ENCODE data around the gene PDS5B.
A peak's percentile ranks its signal among the peaks of the same experiment; 100 is the strongest.

PDS5B gene

DNA sequence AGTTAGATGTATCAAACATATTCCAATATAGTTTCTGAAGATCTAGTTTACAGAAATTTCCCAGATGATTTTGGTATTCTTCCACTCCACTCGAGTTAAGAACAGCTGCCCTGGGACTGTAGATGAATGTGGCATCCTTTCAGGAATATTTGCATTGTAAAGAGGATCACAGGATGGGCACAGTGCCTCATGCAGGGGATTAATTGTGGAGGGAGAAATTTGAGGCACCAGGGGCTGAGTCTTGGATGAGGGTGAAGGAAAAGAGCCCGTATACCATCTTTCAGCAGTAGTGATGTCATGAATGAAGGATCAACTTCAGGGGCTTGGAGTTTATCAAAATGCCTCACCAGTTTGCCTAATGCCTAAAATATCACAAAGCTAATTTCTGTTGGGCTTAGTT, 4.0 kb upstream of the PDS5B start (continued):
- TF ChIP-seq PRDM4 (tag by site-specific recombination; IDR thresholded peaks at IDR 0.05) (no peak), ZNF626 (tag by site-specific recombination; IDR thresholded peaks at IDR 0.05) (no peak), ZNF138 (tag by site-specific recombination; IDR thresholded peaks at IDR 0.05; ENCODE audit: borderline replicate concordance) (no peak)

GRCh38 chr13:32582991-32583390, 3.3 kb upstream of the PDS5B start:
- no peaks in the 10 kb centered on the region for H3K36me3 ChIP-seq (ENCODE audit: control insufficient read depth in 2 of 2, insufficient read depth in 1 of 2, low read length in 2 of 2)
- no peaks in the 10 kb centered on the region for H3K4me1 ChIP-seq (ENCODE audit: control insufficient read depth, insufficient read depth, low read length)
- no peak overlapping the region for H3K27ac ChIP-seq (ENCODE audit: extremely low read depth, low read depth, low read length)
- no peak overlapping the region for H3K4me3 ChIP-seq (ENCODE audit: low read depth, low read length)
- TF ChIP-seq, protein P1, sequence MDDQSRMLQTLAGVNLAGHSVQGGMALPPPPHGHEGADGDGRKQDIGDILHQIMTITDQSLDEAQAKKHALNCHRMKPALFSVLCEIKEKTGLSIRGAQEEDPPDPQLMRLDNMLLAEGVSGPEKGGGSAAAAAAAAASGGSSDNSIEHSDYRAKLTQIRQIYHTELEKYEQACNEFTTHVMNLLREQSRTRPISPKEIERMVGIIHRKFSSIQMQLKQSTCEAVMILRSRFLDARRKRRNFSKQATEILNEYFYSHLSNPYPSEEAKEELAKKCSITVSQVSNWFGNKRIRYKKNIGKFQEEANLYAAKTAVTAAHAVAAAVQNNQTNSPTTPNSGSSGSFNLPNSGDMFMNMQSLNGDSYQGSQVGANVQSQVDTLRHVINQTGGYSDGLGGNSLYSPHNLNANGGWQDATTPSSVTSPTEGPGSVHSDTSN (CRISPR knock-in tag; IDR thresholded peaks at IDR 0.05) = no peak
- TF ChIP-seq ZNF785 (tag by site-specific recombination; IDR thresholded peaks at IDR 0.05) (no peak), ZBTB1 (tag by site-specific recombination; IDR thresholded peaks at IDR 0.05) (no peak), ZNF561 (tag by site-specific recombination; IDR thresholded peaks at IDR 0.05; ENCODE audit: borderline replicate concordance) (no peak), ZNF19 (tag by site-specific recombination; IDR thresholded peaks at IDR 0.05; ENCODE audit: low read depth) (no peak), ZNF350 (tag by site-specific recombination; IDR thresholded peaks at IDR 0.05) (no peak), ZSCAN30 (tag by site-specific recombination; IDR thresholded peaks at IDR 0.05) (no peak)
- TF ChIP-seq, protein P2, sequence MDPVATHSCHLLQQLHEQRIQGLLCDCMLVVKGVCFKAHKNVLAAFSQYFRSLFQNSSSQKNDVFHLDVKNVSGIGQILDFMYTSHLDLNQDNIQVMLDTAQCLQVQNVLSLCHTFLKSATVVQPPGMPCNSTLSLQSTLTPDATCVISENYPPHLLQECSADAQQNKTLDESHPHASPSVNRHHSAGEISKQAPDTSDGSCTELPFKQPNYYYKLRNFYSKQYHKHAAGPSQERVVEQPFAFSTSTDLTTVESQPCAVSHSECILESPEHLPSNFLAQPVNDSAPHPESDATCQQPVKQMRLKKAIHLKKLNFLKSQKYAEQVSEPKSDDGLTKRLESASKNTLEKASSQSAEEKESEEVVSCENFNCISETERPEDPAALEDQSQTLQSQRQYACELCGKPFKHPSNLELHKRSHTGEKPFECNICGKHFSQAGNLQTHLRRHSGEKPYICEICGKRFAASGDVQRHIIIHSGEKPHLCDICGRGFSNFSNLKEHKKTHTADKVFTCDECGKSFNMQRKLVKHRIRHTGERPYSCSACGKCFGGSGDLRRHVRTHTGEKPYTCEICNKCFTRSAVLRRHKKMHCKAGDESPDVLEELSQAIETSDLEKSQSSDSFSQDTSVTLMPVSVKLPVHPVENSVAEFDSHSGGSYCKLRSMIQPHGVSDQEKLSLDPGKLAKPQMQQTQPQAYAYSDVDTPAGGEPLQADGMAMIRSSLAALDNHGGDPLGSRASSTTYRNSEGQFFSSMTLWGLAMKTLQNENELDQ (tag by site-specific recombination; IDR thresholded peaks at IDR 0.05; ENCODE audit: low read depth) = no peak
- CTCF ChIA-PET = interaction anchor here (1.4 kb wide), 1 partner anchor 673 kb away, joined by 3 read pairs; no protein-coding TSS in a partner anchor
- no peaks in the 10 kb centered on the region for H3K9me3 ChIP-seq (ENCODE audit: control insufficient read depth, insufficient read depth, low read depth, low read length)
- POLR2A ChIA-PET = no interaction called here

GRCh38 chr13:32585550-32586079, 637 bp upstream of the PDS5B start:
- Histone ChIP-seq H3K27ac (ENCODE audit: extremely low read depth, low read depth, low read length) (no peak overlapping the region), H3K9me3 (ENCODE audit: control insufficient read depth, insufficient read depth, low read depth, low read length) (no peaks in the 10 kb centered on the region), H3K4me3 (ENCODE audit: low read depth, low read length) (peak overlapping the region; percentile 39), H3K4me1 (ENCODE audit: control insufficient read depth, insufficient read depth, low read length) (peaks cover 7% of the 10 kb centered on the region; the same call in 1 of the 2 replicates), H3K36me3 (ENCODE audit: control insufficient read depth in 2 of 2, insufficient read depth in 1 of 2, low read length in 2 of 2) (no peaks in the 10 kb centered on the region)
- CTCF ChIA-PET = interaction anchor here (0.5 to 1.6 kb wide), 16 partner anchors 11 to 676 kb away, joined by 3 to 9 read pairs (median 4); no protein-coding TSS in a partner anchor
- TF ChIP-seq ZBTB7A (tag by site-specific recombination; IDR thresholded peaks at IDR 0.05; ENCODE audit: low read depth) (no peak), ZNF530 (tag by site-specific recombination; IDR thresholded peaks at IDR 0.05; ENCODE audit: low read depth) (no peak), PRDM6 (tag by site-specific recombination; IDR thresholded peaks at IDR 0.05) (no peak)
- POLR2A ChIA-PET = interaction anchor here (0.5 to 1.0 kb wide), 2 partner anchors 57 to 304 kb away, joined by 4 to 5 read pairs; no protein-coding TSS in a partner anchor

Measured in HEK293 (cell line).